Measurements from ENCODE around the gene ATRNL1. TPM values are rescaled to one million over a fixed set of nuclear protein-coding genes. Genes with fewer than 3 reads are reported as not detected.

ATRNL1 gene
- total and polyA plus RNA-seq, 10 donors, result 0.29 to 6.3 (median 2.2) TPM

DNA sequence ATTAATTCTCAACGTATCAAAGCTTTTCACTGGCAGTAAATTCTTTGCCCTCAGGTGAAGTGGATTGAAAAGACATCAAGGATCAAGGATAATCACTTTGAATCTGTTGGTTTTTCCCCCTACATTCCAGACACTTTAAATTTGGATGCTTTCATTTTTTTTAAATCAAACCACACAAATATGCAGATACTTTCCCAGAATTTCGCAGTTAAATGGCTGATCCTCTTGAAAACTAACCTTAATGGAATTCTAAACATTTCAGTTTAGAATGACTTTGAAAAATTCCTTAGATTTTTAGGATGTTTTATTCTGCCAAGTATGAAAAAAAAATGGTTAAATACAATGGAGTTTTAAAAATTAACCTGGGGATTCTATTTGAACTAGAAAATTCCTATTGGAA is 853.9 kb downstream of the ATRNL1 start:
- no peaks in the 10 kb centered on the region for H3K36me3 ChIP-seq

DNA sequence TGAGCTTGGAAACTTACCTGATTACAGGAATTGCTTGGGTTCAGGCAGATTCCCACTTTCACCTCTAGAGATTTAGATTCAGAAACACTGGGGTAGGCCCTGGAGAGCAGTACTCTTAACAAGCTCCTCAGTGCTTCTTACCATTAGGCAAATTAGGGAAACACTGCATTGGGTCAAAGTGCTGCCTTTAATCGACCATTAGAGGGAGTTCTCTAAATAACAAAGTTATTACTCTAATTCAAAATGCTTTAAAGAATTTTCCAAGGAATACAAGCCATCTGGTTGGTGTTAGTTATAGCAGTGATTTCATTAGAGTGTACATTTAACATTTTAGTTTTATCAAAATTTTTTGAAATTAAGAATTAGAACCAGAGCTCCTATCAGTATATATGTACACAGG is 855.3 kb downstream of the ATRNL1 start:
- H3K36me3 ChIP-seq, result no peaks in the 10 kb centered on the region
- H3K4me3 ChIP-seq, result no peak overlapping the region
- intact Hi-C loops (cut with DNase I; ENCODE audit: low total_unique reads), result no loop called here
- H3K9me3 ChIP-seq, result no peaks in the 10 kb centered on the region
- H3K27ac ChIP-seq, result no peak overlapping the region
- no peak for DNase-seq
- TF ChIP-seq CTCF (IDR thresholded peaks at IDR 0.05 in 8 of 11, conservative IDR thresholded peaks at IDR 0.05 in 3 of 11) (peak in 3 of 11 experiments; percentile 17 to 23 (median 20)), POLR2AphosphoS5 (IDR thresholded peaks at IDR 0.05) (no peak)
- 10 to 32% (median 21%) methylated on average over 1 of the region's 1 CpG for WGBS, 5 donors
- H3K27me3 ChIP-seq (replicated peaks in 1 of 7), result no peaks in the 10 kb centered on the region
- no peaks in the 10 kb centered on the region for H3K4me1 ChIP-seq

More for the DNA sequence above, 853.9 kb downstream of the ATRNL1 start:
- intact Hi-C loops (cut with DNase I; ENCODE audit: low total_unique reads), result no loop called here
- Histone ChIP-seq H3K27me3 (replicated peaks in 1 of 7) (no peaks in the 10 kb centered on the region), H3K4me1 (peaks cover 0 to 6% (median under 1%) of the 10 kb centered on the region in 6 donors), H3K9me3 (no peaks in the 10 kb centered on the region), H3K4me3 (no peak overlapping the region), H3K27ac (no peak overlapping the region)
- WGBS, 5 donors, result 59 to 82% (median 68%) methylated on average over 2 of the region's 2 CpGs
- DNase-seq, result no peak
- TF ChIP-seq CTCF (IDR thresholded peaks at IDR 0.05 in 8 of 11, conservative IDR thresholded peaks at IDR 0.05 in 3 of 11), result no peak
- no peak for TF ChIP-seq POLR2AphosphoS5 (IDR thresholded peaks at IDR 0.05)
- TF ChIP-seq POLR2A (IDR thresholded peaks at IDR 0.05), result no peak

GRCh38 chr10:115949282-115949844 is 856.2 kb downstream of the ATRNL1 start:
- Histone ChIP-seq H3K27me3 (replicated peaks in 1 of 7) (no peaks in the 10 kb centered on the region), H3K4me1 (no peaks in the 10 kb centered on the region), H3K9me3 (no peaks in the 10 kb centered on the region), H3K27ac (no peak overlapping the region), H3K4me3 (no peak overlapping the region), H3K36me3 (no peaks in the 10 kb centered on the region)
- 87 to 93% (median 90%) methylated on average over 9 of the region's 9 CpGs for WGBS, 5 donors
- no peak for DNase-seq
- intact Hi-C loops (cut with DNase I; ENCODE audit: low total_unique reads), result no loop called here
- no peak for TF ChIP-seq POLR2AphosphoS5 (IDR thresholded peaks at IDR 0.05)
- no peak for TF ChIP-seq CTCF (IDR thresholded peaks at IDR 0.05 in 8 of 11, conservative IDR thresholded peaks at IDR 0.05 in 3 of 11)
- TF ChIP-seq POLR2A (IDR thresholded peaks at IDR 0.05), result no peak

DNA sequence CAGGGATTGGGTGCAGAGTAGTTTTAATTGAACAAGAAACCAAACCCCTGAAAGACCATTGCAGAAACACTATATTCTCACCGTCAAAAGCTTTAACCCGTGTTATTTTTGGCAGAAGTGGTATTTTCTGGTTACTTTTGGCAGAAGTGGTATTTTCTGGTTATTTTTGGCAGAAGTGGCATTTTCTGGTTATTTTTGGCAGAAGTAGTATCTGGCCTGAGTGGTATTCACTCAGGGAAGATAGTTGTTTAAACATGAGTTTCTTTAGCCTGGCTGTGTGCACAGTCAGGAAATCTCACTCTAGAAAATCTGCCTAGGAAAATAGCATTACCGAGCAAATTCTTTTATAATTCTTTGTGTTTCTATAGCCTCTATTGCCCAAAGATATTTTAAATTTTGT is 857.2 kb downstream of the ATRNL1 start:
- Histone ChIP-seq H3K9me3 (no peaks in the 10 kb centered on the region), H3K4me1 (no peaks in the 10 kb centered on the region), H3K27ac (no peak overlapping the region), H3K36me3 (no peaks in the 10 kb centered on the region), H3K4me3 (no peak overlapping the region), H3K27me3 (replicated peaks in 1 of 7) (no peaks in the 10 kb centered on the region)
- DNase-seq, result no peak
- intact Hi-C loops (cut with DNase I; ENCODE audit: low total_unique reads), result no loop called here
- TF ChIP-seq CTCF (IDR thresholded peaks at IDR 0.05 in 8 of 11, conservative IDR thresholded peaks at IDR 0.05 in 3 of 11) (no peak), POLR2A (IDR thresholded peaks at IDR 0.05) (no peak), POLR2AphosphoS5 (IDR thresholded peaks at IDR 0.05) (no peak)
- WGBS, 5 donors, result 77 to 93% (median 88%) methylated on average over 3 of the region's 3 CpGs
